CD4-positive, alpha-beta T cell treated with Interleukin-1 beta for 1 hour (primary cell): ENCODE results near the gene PCDHB9.
"Not testable (repeated sequence)": the region's sequence is repeated elsewhere in the genome, so short reads cannot be mapped to it uniquely, and the experiment has no call there.

Experiments used
- DNase-seq, 2 donors: peaks; one replicate each; pipeline ENCODE4 v3.0.0-alpha.2; 2020 to 2022

Gene PCDHB9

DNA sequence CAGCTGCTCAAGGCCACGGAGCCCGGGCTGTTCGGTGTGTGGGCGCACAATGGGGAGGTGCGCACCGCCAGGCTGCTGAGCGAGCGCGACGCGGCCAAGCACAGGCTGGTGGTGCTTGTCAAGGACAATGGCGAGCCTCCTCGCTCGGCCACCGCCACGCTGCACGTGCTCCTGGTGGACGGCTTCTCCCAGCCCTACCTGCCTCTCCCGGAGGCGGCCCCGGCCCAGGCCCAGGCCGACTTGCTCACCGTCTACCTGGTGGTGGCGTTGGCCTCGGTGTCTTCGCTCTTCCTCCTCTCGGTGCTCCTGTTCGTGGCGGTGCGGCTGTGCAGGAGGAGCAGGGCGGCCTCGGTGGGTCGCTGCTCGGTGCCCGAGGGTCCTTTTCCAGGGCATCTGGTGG lies 2.2 kb downstream of the PCDHB9 start:
- not testable (repeated sequence) for DNase-seq

DNA sequence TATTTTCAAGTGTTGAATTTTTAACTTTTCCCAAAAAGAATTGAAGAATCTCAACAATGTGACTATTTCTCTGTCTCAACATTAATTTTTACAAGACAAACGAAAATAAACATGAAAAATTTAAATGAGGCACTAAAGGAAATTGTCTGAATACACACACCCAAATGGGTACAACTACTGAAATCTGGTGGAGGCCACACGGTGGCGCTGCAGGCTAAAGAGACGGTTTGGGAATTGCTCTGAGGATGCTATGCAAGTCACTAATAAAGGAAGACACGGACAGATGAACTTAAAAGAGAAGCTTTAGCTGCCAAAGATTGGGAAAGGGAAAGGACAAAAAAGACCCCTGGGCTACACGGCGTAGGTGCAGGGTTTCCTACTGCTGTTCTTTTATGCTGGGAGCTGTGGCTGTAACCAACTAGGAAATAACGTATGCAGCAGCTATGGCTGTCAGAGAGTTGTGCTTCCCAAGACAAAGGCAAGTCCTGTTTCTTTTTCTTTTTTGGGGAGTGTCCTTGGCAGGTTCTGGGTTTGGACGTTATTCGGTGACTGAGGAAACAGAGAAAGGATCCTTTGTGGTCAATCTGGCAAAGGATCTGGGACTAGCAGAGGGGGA lies 5.3 kb downstream of the PCDHB9 start, which contains the start of gene PCDHB10:
PCDHB10 (plus strand) TSS at position 244 of the 616 bp plus-strand sequence; CDS start at position 444, 200 bp downstream.
- peak in 1 of 2 donors; percentile 22 for DNase-seq

DNA sequence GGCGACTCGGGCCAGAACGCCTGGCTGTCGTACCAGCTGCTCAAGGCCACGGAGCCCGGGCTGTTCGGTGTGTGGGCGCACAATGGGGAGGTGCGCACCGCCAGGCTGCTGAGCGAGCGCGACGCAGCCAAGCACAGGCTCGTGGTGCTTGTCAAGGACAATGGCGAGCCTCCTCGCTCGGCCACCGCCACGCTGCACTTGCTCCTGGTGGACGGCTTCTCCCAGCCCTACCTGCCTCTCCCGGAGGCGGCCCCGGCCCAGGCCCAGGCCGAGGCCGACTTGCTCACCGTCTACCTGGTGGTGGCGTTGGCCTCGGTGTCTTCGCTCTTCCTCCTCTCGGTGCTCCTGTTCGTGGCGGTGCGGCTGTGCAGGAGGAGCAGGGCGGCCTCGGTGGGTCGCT lies 7.4 kb downstream of the PCDHB9 start:
- not testable (repeated sequence) for DNase-seq

DNA sequence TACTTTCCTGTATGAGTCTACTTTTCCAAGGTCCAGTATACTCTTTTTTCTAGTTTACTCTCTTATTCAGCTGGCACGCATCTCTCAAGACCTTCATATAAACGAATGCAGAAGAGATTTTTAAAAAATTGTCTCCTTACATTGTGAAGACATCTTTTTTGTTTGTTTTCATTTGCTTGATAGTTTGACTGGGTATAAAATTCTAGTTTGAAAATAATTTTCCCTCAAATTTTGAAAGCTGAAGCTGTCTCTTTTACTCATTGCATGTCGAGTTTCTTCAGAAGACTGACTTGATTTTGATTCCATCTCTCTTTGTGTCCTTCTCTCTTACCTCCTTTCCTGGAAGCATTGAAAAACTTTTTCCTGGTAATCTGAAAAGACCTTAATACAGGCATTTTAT lies 9.4 kb downstream of the PCDHB9 start:
- DNase-seq, result no peak

DNA sequence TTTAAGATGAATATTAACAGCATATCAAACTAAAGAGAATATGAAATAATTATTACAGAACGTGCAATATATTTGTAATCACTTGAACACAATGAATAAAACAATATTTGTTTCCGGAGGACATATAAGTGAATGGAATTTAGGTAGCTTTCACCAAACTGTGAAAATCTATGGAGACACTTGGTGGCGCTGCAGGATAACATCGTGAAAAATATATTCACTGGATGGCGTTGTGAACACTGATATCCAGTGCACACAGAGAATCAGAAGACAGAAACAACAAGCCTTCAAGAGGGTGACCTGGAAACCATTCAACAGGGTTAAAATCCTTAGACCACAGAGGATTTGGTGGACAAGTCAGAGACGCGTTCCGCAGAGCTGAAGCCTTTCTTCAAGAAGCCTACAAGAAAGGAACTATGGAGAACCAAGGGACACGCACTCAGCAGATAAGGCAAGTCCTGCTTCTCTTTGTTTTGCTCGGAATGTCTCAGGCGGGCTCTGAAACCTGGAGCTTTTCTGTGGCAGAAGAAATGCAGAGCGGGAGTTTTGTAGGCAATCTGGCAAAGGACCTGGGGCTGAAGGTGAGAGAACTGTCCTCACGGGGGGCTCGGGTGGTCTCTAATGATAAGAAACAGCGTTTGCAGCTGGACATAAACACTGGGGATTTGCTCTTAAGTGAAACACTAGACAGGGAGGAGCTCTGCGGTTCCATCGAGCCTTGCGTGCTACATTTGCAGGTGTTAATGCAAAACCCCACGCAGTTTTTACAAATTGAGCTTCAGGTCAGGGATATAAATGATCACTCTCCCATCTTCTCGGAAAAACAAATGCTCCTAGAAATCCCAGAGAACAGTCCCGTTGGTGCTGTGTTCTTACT lies 12.6 kb downstream of the PCDHB9 start, which contains the start of gene PCDHB11:
PCDHB11 (plus strand) TSS at position 269 of the 877 bp plus-strand sequence; CDS start at position 417, 148 bp downstream.
- peak in 1 of 2 donors; percentile 5 for DNase-seq

DNA sequence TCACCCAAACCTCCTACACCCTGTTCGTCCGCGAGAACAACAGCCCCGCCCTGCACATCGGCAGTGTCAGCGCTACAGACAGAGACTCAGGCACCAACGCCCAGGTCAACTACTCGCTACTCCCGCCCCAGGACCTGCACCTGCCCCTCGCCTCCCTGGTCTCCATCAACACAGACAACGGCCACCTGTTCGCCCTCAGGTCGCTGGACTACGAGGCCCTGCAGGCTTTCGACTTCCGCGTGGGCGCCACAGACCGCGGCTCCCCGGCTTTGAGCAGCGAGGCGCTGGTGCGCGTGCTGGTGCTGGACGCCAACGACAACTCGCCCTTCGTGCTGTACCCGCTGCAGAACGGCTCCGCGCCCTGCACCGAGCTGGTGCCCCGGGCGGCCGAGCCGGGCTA lies 14.2 kb downstream of the PCDHB9 start:
- DNase-seq, result not testable (repeated sequence)

DNA sequence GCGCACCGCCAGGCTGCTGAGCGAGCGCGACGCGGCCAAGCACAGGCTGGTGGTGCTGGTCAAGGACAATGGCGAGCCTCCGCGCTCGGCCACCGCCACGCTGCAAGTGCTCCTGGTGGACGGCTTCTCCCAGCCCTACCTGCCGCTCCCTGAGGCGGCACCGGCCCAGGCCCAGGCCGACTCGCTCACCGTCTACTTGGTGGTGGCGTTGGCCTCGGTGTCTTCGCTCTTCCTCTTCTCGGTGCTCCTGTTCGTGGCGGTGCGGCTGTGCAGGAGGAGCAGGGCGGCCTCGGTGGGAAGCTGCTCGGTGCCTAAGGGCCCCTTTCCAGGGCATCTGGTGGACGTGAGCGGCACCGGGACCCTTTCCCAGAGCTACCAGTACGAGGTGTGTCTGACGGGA lies 14.7 kb downstream of the PCDHB9 start:
- DNase-seq, result not testable (repeated sequence)

DNA sequence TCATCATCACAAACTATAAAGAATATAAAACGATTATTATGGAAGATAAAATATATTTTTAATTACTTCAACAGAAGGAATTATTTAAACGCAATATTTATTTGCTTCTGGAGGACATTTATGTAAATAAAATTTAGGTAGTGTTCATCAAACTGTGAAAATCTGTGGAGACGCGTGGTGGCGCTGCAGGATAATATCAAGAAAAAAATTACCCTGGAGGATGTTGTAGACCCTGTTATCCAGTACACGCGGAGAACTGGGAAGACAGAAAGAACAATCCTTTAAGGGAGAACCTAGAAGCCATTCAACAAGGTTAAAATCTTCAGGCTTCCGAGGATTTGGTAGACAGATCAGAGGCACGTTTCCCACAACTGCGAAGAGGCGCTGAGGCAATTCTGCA lies 21.5 kb downstream of the PCDHB9 start, which contains the start of gene PCDHB12:
PCDHB12 (plus strand) TSS at position 242 of the 400 bp plus-strand sequence. CDS start 189 bp downstream, outside the sequence.
- DNase-seq, result no peak

DNA sequence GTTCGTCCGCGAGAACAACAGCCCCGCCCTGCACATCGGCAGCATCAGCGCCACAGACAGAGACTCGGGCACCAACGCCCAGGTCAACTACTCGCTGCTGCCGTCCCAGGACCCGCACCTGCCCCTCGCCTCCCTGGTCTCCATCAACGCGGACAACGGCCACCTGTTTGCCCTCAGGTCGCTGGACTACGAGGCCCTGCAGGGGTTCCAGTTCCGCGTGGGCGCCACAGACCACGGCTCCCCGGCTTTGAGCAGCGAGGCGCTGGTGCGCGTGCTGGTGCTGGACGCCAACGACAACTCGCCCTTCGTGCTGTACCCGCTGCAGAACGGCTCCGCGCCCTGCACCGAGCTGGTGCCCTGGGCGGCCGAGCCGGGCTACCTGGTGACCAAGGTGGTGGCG lies 23.3 kb downstream of the PCDHB9 start:
- not testable (repeated sequence) for DNase-seq

DNA sequence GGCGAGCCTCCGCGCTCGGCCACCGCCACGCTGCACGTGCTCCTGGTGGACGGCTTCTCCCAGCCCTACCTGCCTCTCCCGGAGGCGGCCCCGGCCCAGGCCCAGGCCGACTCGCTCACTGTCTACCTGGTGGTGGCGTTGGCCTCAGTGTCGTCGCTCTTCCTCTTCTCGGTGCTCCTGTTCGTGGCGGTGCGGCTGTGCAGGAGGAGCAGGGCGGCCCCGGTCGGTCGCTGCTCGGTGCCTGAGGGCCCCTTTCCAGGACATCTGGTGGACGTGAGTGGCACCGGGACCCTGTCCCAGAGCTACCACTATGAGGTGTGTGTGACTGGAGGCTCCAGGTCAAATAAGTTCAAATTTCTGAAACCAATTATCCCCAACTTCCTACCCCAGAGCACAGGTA lies 23.9 kb downstream of the PCDHB9 start:
- DNase-seq, result not testable (repeated sequence)

DNA sequence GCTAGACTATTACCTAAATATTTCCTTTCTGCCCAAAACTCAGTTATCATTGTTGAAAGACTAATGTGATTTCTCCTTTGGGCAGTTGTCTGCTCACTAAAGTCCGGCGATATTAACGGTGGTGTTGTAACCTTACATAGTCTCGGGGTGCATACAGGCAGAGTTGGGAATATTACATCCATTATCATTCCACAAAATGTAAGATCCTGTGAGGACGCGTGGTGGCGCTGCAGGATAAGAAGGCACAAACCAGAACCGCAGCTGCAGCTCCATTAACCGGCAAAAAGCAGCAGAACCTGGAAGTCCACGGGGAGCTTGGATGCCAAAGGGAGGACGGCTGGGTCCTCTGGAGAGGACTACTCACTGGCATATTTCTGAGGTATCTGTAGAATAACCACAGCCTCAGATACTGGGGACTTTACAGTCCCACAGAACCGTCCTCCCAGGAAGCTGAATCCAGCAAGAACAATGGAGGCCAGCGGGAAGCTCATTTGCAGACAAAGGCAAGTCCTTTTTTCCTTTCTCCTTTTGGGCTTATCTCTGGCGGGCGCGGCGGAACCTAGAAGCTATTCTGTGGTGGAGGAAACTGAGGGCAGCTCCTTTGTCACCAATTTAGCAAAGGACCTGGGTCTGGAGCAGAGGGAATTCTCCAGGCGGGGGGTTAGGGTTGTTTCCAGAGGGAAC lies 26.8 kb downstream of the PCDHB9 start, which contains the start of gene PCDHB13:
PCDHB13 (plus strand) TSS at position 264 of the 684 bp plus-strand sequence; CDS start at position 469, 205 bp downstream.
- DNase-seq, result peak in 1 of 2 donors; percentile 12

DNA sequence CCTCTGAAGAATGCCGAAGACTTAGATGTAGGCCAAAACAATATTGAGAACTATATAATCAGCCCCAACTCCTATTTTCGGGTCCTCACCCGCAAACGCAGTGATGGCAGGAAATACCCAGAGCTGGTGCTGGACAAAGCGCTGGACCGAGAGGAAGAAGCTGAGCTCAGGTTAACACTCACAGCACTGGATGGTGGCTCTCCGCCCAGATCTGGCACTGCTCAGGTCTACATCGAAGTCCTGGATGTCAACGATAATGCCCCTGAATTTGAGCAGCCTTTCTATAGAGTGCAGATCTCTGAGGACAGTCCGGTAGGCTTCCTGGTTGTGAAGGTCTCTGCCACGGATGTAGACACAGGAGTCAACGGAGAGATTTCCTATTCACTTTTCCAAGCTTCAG lies 27.6 kb downstream of the PCDHB9 start:
- not testable (repeated sequence) for DNase-seq

DNA sequence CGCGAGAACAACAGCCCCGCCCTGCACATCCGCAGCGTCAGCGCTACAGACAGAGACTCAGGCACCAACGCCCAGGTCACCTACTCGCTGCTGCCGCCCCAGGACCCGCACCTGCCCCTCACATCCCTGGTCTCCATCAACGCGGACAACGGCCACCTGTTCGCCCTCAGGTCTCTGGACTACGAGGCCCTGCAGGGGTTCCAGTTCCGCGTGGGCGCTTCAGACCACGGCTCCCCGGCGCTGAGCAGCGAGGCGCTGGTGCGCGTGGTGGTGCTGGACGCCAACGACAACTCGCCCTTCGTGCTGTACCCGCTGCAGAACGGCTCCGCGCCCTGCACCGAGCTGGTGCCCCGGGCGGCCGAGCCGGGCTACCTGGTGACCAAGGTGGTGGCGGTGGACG lies 28.5 kb downstream of the PCDHB9 start:
- not testable (repeated sequence) for DNase-seq

DNA sequence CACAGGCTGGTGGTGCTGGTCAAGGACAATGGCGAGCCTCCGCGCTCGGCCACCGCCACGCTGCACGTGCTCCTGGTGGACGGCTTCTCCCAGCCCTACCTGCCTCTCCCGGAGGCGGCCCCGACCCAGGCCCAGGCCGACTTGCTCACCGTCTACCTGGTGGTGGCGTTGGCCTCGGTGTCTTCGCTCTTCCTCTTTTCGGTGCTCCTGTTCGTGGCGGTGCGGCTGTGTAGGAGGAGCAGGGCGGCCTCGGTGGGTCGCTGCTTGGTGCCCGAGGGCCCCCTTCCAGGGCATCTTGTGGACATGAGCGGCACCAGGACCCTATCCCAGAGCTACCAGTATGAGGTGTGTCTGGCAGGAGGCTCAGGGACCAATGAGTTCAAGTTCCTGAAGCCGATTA lies 29.1 kb downstream of the PCDHB9 start:
- not testable (repeated sequence) for DNase-seq

DNA sequence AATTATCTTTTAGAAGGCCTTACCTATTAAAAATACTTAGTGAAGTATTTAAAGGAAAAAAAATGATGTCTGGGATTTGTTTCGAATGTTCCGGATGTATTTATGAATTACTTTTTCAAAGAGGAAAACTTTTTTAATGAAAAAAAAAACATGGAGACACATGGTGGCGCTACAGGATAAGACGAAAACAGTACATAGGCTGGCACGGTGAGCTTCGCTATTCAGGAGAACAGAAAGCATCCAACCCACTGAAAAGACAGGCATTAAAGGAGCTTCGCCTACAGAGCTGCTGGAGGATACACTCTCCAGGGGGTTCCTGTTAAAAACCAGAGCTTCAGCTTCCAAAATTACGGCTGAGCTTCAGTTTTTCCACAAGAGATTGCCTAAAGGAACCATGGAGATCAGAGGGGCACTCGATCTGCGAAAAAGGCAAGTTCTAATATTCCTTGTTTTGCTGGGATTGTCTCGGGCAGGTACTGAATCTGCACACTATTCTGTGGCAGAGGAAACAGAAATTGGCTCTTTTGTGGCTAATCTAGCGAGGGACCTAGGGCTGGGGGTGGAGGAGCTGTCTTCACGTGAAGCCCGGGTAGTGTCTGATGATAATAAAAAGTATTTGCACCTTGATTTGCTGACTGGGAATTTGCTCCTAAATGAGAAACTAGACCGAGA lies 36.3 kb downstream of the PCDHB9 start, which contains the start of gene PCDHB14:
PCDHB14 (plus strand) TSS at position 232 of the 672 bp plus-strand sequence; CDS start at position 395, 163 bp downstream.
- DNase-seq, result peak in 1 of 2 donors; percentile 2

DNA sequence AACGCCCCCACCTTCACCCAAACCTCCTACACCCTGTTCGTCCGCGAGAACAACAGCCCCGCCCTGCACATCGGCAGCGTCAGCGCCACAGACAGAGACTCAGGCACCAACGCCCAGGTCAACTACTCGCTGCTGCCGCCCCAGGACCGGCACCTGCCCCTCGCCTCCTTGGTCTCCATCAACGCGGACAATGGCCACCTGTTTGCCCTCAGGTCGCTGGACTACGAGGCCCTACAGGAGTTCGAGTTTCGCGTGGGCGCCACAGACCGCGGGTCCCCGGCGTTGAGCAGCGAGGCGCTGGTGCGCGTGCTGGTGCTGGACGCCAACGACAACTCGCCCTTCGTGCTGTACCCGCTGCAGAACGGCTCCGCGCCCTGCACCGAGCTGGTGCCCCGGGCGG lies 37.9 kb downstream of the PCDHB9 start:
- not testable (repeated sequence) for DNase-seq

DNA sequence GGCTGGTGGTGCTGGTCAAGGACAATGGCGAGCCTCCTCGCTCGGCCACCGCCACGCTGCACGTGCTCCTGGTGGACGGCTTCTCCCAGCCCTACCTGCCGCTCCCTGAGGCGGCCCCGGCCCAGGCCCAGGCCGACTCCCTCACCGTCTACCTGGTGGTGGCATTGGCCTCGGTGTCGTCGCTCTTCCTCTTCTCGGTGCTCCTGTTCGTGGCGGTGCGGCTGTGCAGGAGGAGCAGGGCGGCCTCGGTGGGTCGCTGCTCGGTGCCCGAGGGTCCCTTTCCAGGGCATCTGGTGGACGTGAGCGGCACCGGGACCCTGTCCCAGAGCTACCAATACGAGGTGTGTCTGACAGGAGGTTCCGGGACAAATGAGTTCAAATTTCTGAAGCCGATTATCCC lies 38.5 kb downstream of the PCDHB9 start:
- not testable (repeated sequence) for DNase-seq

DNA sequence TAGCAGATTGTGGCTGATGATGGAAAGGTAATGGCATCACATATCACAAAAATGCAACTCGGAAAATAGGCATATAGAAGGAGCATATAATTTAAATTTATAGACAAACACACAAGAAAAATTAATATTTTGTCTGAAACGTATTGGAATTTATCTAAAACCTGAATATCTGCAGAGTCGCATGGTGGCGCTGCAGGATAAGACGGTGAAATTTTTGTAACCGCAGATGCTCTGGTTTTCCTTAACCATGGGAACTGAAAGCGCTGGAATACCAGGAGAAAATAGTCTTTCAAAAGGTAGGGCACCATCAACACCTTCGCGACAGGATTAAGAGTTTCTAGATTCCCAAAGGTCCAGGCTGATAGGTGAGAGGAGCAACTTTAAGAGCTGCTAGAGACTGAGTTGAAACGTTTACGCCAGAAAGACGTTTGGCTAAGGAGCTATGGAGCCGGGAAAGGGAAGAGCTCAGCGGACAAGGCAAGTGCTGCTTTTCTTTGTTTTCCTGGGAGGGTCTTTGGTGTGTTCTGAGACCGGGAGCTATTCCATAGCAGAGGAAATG lies 47.2 kb downstream of the PCDHB9 start:
- no peak for DNase-seq

DNA sequence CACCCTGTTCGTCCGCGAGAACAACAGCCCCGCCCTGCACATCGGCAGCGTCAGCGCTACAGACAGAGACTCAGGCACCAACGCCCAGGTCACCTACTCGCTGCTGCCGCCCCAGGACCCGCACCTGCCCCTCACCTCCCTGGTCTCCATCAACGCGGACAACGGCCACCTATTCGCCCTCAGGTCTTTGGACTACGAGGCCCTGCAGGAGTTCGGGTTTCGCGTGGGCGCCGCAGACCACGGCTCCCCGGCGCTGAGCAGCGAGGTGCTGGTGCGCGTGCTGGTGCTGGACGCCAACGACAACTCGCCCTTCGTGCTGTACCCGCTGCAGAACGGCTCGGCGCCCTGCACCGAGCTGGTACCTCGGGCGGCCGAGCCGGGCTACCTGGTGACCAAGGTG lies 49.0 kb downstream of the PCDHB9 start:
- not testable (repeated sequence) for DNase-seq

DNA sequence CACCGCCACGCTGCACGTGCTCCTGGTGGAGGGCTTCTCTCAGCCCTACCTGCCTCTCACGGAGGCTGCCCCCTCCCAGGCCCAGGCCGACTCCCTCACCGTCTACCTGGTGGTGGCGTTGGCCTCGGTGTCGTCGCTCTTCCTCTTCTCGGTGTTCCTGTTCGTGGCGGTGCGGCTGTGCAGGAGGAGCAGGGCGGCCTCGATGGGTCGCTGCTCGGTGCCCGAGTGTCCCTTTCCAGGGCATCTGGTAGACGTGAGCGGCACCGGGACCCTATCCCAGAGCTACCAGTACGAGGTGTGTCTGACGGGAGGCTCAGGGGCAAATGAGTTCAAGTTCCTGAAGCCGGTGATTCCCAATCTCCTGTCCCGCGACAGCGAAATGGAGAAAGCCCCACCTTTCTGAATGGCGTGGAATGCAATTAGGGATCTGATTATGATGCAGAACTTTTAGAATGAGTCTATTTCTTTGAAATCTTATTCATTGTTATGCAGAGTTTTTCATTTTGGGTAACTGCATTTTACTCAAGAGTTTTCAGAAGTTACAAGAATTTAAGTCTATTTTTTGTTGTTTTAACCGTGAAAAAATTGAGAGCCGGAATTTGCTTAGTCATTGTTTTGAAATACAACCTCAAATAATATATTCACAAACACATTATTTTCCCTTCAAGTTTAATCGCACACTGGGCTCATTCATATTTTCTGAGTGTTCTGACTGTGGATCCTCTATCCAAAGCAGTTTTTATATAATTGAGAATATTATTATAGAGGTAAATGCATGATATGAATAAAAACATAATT lies 49.8 kb downstream of the PCDHB9 start:
- no peak for DNase-seq
